ENCODE measurements around the gene VILL. TPM values are rescaled to one million over a fixed set of nuclear protein-coding genes. Genes with fewer than 3 reads are reported as not detected.

Gene VILL
- total and polyA plus RNA-seq, 2 donors (not counting 3 experiments of a cell fraction or from before 2014, with no cell fraction given) = 9.0 to 10.0 TPM

DNA sequence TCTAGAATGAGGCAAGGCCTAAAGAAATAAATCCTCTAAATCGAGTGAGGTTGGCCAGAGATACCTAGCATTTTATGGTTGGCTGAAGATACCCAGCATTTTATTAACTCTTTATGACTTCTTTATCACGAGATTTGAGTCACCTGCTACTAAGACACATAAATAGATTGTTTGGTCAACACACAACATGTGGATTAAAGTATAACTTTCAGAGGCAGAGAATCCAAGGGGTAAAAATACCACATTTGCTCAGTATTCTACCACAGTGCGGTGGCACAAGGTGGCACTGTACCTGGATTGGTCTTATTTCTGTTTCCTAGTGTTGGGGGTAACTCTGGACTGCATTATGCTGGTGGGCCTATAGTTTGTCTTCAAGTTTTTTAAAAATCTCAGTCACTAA is 27.0 kb upstream of the VILL start:
- no TSS peak for BruUV-seq (replicated peaks)
- Histone ChIP-seq H3K4me2 (ENCODE audit: insufficient read depth, low read length) (no peak overlapping the region), H3K9ac (replicated peaks; ENCODE audit: extremely low read depth, insufficient read depth, low read length) (no peak overlapping the region), H2AFZ (ENCODE audit: low read depth, low read length) (no peak overlapping the region), H4K20me1 (replicated peaks; ENCODE audit: control insufficient read depth, extremely low read depth, insufficient read depth, low read length) (no peaks in the 10 kb centered on the region), H3K79me2 (ENCODE audit: control insufficient read depth, insufficient read depth, low read length) (no peaks in the 10 kb centered on the region), H3K4me3 (replicated peaks in 1 of 3; ENCODE audit: insufficient read depth in 1 of 3, low read depth in 1 of 3, low read length in 3 of 3) (no peak overlapping the region), H3K9me3 (replicated peaks; ENCODE audit: control insufficient read depth, insufficient read depth, low read length) (no peaks in the 10 kb centered on the region), H3K27me3 (ENCODE audit: control insufficient read depth in 2 of 2, insufficient read depth in 2 of 2, low read length in 2 of 2) (no peaks in the 10 kb centered on the region), H3K27ac (ENCODE audit: insufficient read depth, low read depth, low read length) (no peak overlapping the region), H3K36me3 (ENCODE audit: control insufficient read depth in 2 of 2, extremely low read depth in 1 of 2, insufficient read depth in 2 of 2, low read length in 2 of 2) (no peaks in the 10 kb centered on the region), H3K4me1 (ENCODE audit: control insufficient read depth, extremely low read depth, insufficient read depth, low read length) (peaks cover 16% of the 10 kb centered on the region), H3K9me1 (replicated peaks; ENCODE audit: control insufficient read depth, extremely low read depth, insufficient read depth, low read length) (no peaks in the 10 kb centered on the region)
- ChIA-PET CTCF (interaction anchor here (3.2 kb wide), 1 partner anchor 11 kb away, joined by 14 read pairs; no protein-coding TSS in a partner anchor), POLR2A (no interaction called here)
- no peak for FAIRE-seq
- no peak for DNase-seq (ENCODE audit: low read depth, low spot score)
- dilution Hi-C loops (cut with MboI; ENCODE audit: extremely low pct_ligation_motif_present, low sequenced_read_pairs) (no loop called here), intact Hi-C loops (cut with micrococcal nuclease) (no loop called here)
- TF ChIP-seq EZH2 (IDR thresholded peaks at IDR 0.05; ENCODE audit: borderline replicate concordance, low read depth, low read length, severe bottlenecking) (no peak), MYC (IDR thresholded peaks at IDR 0.05; ENCODE audit: low read depth, low read length) (no peak), GATA2 (IDR thresholded peaks at IDR 0.05; ENCODE audit: insufficient read depth, insufficient read length, low read depth, low read length) (no peak), POLR2AphosphoS5 (IDR thresholded peaks at IDR 0.05; ENCODE audit: insufficient read depth, low read depth, low read length) (no peak), JUN (IDR thresholded peaks at IDR 0.05; ENCODE audit: borderline replicate concordance, insufficient read depth, insufficient read length, low read depth) (no peak)

DNA sequence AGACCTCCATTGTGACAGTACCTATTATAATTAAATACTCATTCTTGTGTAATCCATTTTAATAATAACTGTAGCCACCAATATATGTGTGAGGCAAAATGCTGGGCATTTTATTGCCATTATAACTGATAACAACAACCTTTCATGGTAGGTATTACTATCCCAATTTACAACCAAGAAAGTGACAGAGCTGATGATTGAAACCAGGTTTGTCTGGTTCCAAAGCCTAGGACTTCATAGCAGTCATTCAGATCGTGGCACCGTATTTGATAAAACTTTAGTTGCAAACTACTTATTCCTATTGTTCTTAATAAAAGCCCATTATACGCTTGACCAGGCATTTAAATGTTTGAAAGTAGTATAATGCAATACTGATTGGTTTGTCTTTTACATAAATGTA is 26.4 kb upstream of the VILL start:
- no TSS peak for BruUV-seq (replicated peaks)
- H3K9me1 ChIP-seq (replicated peaks; ENCODE audit: control insufficient read depth, extremely low read depth, insufficient read depth, low read length) = no peaks in the 10 kb centered on the region
- intact Hi-C loops (cut with micrococcal nuclease) (no loop called here), dilution Hi-C loops (cut with MboI; ENCODE audit: extremely low pct_ligation_motif_present, low sequenced_read_pairs) (no loop called here)
- H3K27me3 ChIP-seq (ENCODE audit: control insufficient read depth in 2 of 2, insufficient read depth in 2 of 2, low read length in 2 of 2) = no peaks in the 10 kb centered on the region
- TF ChIP-seq GATA2 (IDR thresholded peaks at IDR 0.05; ENCODE audit: insufficient read depth, insufficient read length, low read depth, low read length) (no peak), JUN (IDR thresholded peaks at IDR 0.05; ENCODE audit: borderline replicate concordance, insufficient read depth, insufficient read length, low read depth) (no peak), FOS (IDR thresholded peaks at IDR 0.05; ENCODE audit: borderline replicate concordance, insufficient read depth, low read length) (no peak), EZH2 (IDR thresholded peaks at IDR 0.05; ENCODE audit: borderline replicate concordance, low read depth, low read length, severe bottlenecking) (no peak), MYC (IDR thresholded peaks at IDR 0.05; ENCODE audit: low read depth, low read length) (no peak), POLR2A (IDR thresholded peaks at IDR 0.05; ENCODE audit: low read depth, low read length) (no peak), POLR2AphosphoS5 (IDR thresholded peaks at IDR 0.05; ENCODE audit: insufficient read depth, low read depth, low read length) (no peak)
- TF ChIP-seq, protein P1, sequence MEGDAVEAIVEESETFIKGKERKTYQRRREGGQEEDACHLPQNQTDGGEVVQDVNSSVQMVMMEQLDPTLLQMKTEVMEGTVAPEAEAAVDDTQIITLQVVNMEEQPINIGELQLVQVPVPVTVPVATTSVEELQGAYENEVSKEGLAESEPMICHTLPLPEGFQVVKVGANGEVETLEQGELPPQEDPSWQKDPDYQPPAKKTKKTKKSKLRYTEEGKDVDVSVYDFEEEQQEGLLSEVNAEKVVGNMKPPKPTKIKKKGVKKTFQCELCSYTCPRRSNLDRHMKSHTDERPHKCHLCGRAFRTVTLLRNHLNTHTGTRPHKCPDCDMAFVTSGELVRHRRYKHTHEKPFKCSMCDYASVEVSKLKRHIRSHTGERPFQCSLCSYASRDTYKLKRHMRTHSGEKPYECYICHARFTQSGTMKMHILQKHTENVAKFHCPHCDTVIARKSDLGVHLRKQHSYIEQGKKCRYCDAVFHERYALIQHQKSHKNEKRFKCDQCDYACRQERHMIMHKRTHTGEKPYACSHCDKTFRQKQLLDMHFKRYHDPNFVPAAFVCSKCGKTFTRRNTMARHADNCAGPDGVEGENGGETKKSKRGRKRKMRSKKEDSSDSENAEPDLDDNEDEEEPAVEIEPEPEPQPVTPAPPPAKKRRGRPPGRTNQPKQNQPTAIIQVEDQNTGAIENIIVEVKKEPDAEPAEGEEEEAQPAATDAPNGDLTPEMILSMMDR (IDR thresholded peaks at IDR 0.05; ENCODE audit: extremely low read depth in 1 of 2, insufficient read depth in 1 of 2, low read depth in 1 of 2, low read length in 2 of 2) = no peak
- TF ChIP-seq, protein P2, sequence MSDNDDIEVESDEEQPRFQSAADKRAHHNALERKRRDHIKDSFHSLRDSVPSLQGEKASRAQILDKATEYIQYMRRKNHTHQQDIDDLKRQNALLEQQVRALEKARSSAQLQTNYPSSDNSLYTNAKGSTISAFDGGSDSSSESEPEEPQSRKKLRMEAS (IDR thresholded peaks at IDR 0.05; ENCODE audit: insufficient read depth, insufficient read length) = no peak
- POLR2A ChIA-PET = no interaction called here
- no peak overlapping the region for H3K4me3 ChIP-seq (replicated peaks in 1 of 3; ENCODE audit: insufficient read depth in 1 of 3, low read depth in 1 of 3, low read length in 3 of 3)
- H3K9me3 ChIP-seq (replicated peaks; ENCODE audit: control insufficient read depth, insufficient read depth, low read length) = no peaks in the 10 kb centered on the region
- no peaks in the 10 kb centered on the region for H3K79me2 ChIP-seq (ENCODE audit: control insufficient read depth, insufficient read depth, low read length)
- no peak overlapping the region for H3K9ac ChIP-seq (replicated peaks; ENCODE audit: extremely low read depth, insufficient read depth, low read length)
- no peaks in the 10 kb centered on the region for H3K36me3 ChIP-seq (ENCODE audit: control insufficient read depth in 2 of 2, extremely low read depth in 1 of 2, insufficient read depth in 2 of 2, low read length in 2 of 2)
- H4K20me1 ChIP-seq (replicated peaks; ENCODE audit: control insufficient read depth, extremely low read depth, insufficient read depth, low read length) = no peaks in the 10 kb centered on the region
- H3K4me1 ChIP-seq (ENCODE audit: control insufficient read depth, extremely low read depth, insufficient read depth, low read length) = peaks cover 19% of the 10 kb centered on the region
- no peak overlapping the region for H3K27ac ChIP-seq (ENCODE audit: insufficient read depth, low read depth, low read length)
- CTCF ChIA-PET = interaction anchor here (1.2 to 4.6 kb wide), 3 partner anchors 9 to 33 kb away, joined by 4 to 57 read pairs (median 14); no protein-coding TSS in a partner anchor
- no peak overlapping the region for H2AFZ ChIP-seq (ENCODE audit: low read depth, low read length)
- DNase-seq (ENCODE audit: low read depth, low spot score) = no peak
- H3K4me2 ChIP-seq (ENCODE audit: insufficient read depth, low read length) = no peak overlapping the region
- FAIRE-seq = no peak
